Lower leg skin (tissue), 3 donors: ENCODE results near the gene CEACAM8.

Source experiments
- POLR2A ChIP-seq, 2 donors: fragments of 450-650 bp; IDR thresholded peaks; one replicate each; pipeline ENCODE4 v1.6.1; 2016 to 2017; ENCODE audit warnings: antibody characterized with exemption in 2 of 2, mild to moderate bottlenecking in 1 of 2, moderate library complexity in 1 of 2
- TF ChIP-seq, protein P1 (sequence below), 3 donors: fragments of 450-650 bp; IDR thresholded peaks; one replicate each; pipeline ENCODE4 v1.5.1; 2016; ENCODE audit warnings: antibody characterized with exemption in 3 of 3, mild to moderate bottlenecking in 3 of 3, moderate library complexity in 2 of 3

GRCh38 chr19:42552086-42553065, 42.3 kb downstream of the CEACAM8 start:
- TF ChIP-seq, protein P1, sequence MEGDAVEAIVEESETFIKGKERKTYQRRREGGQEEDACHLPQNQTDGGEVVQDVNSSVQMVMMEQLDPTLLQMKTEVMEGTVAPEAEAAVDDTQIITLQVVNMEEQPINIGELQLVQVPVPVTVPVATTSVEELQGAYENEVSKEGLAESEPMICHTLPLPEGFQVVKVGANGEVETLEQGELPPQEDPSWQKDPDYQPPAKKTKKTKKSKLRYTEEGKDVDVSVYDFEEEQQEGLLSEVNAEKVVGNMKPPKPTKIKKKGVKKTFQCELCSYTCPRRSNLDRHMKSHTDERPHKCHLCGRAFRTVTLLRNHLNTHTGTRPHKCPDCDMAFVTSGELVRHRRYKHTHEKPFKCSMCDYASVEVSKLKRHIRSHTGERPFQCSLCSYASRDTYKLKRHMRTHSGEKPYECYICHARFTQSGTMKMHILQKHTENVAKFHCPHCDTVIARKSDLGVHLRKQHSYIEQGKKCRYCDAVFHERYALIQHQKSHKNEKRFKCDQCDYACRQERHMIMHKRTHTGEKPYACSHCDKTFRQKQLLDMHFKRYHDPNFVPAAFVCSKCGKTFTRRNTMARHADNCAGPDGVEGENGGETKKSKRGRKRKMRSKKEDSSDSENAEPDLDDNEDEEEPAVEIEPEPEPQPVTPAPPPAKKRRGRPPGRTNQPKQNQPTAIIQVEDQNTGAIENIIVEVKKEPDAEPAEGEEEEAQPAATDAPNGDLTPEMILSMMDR (IDR thresholded peaks at IDR 0.05) = no peak
- TF ChIP-seq POLR2A (IDR thresholded peaks at IDR 0.05) = no peak
